H1 (cell line): ENCODE data around the gene LTO1. TPM values are rescaled to one million over a fixed set of nuclear protein-coding genes. Genes with fewer than 3 reads are reported as not detected.

Experiments
- CTCF ChIA-PET: fragments of 300-600 bp; sonication (Branson Sonifier 250); formaldehyde crosslinking; loops from one replicate; lab custom pipeline; 2021; ENCODE audit not compliant: partially characterized antibody; lab: Charles Lee
- POLR2A ChIA-PET: fragments of 300-600 bp; sonication (Branson Sonifier 250); formaldehyde crosslinking; loops from one replicate; lab custom pipeline; 2021; ENCODE audit warnings: inconsistent platforms; ENCODE audit not compliant: partially characterized antibody; lab: Charles Lee
- DNase-seq, 2 experiments: peaks; one replicate each; pipeline versions ENCODE4 v3.0.0 to v3.0.0-alpha.2; 2010 to 2022; ENCODE audit warnings: low spot score in 2 of 2, low read depth in 1 of 2, mixed read lengths in 1 of 2
- FAIRE-seq: peaks from 2 replicates; lab custom pipeline; 2011; peaks lifted over from hg19 to GRCh38; lab: Jason Lieb, UNC
- H2AFZ ChIP-seq: 2 replicates; pipeline ENCODE4 v1.8.1; 2012; ENCODE audit warnings: low read length, inconsistent platforms
- H2AK5ac ChIP-seq: 2 replicates; pipeline ENCODE4 v1.6.1; 2013; ENCODE audit warnings: low read depth, low read length
- H2BK120ac ChIP-seq: replicated peaks from 2 replicates; pipeline ENCODE3; 2013; ENCODE audit warnings: low read depth, low read length, inconsistent platforms
- H2BK12ac ChIP-seq: 2 replicates; pipeline ENCODE4 v1.6.1; 2013; ENCODE audit warnings: low read depth, low read length
- H2BK15ac ChIP-seq: 2 replicates; pipeline ENCODE4 v1.6.1; 2013; ENCODE audit warnings: low read length
- H2BK20ac ChIP-seq: 2 replicates; pipeline ENCODE4 v1.6.1; 2013; ENCODE audit warnings: low read length
- H2BK5ac ChIP-seq: 2 replicates; pipeline ENCODE4 v1.6.1; 2013; ENCODE audit warnings: low read depth, low read length
- H3K14ac ChIP-seq: 2 replicates; pipeline ENCODE4 v1.6.1; 2013; ENCODE audit warnings: inconsistent platforms; ENCODE audit not compliant: insufficient read length
- H3K18ac ChIP-seq: 2 replicates; pipeline ENCODE4 v1.6.1; 2013; ENCODE audit warnings: low read length; ENCODE audit errors: extremely low read depth
- H3K23ac ChIP-seq: 2 replicates; pipeline ENCODE4 v1.6.1; 2013; ENCODE audit warnings: inconsistent platforms; ENCODE audit not compliant: insufficient read length
- H3K23me2 ChIP-seq: 2 replicates; pipeline ENCODE4 v1.6.1; 2013; ENCODE audit warnings: low read depth, low read length
- H3K27ac ChIP-seq: 2 replicates; pipeline ENCODE4 v1.6.1; 2011; ENCODE audit warnings: low read depth, low read length, inconsistent platforms
- H3K27me3 ChIP-seq, 4 experiments: replicated peaks in 1 of 4; 1 replicate in 1 of 4; 2 replicates in 3 of 4; pipeline versions ENCODE4 v1.6.1 to v1.8.1; 2011 to 2013; ENCODE audit warnings: low read length in 3 of 4, mild to moderate bottlenecking in 3 of 4, inconsistent platforms in 2 of 4, mixed read lengths in 2 of 4, moderate library complexity in 1 of 4; ENCODE audit not compliant: control insufficient read depth in 3 of 4, insufficient read depth in 3 of 4; ENCODE audit errors: extremely low read depth in 1 of 4
- H3K36me3 ChIP-seq, 4 experiments: 2 replicates each; pipeline versions ENCODE4 v1.6.1 to v1.8.1; 2011 to 2013; ENCODE audit warnings: mild to moderate bottlenecking in 4 of 4, low read length in 3 of 4, moderate library complexity in 2 of 4, control low read depth in 1 of 4, inconsistent platforms in 1 of 4; ENCODE audit not compliant: insufficient read depth in 4 of 4, control insufficient read depth in 2 of 4
- H3K4ac ChIP-seq: replicated peaks from 2 replicates; pipeline ENCODE3; 2013; ENCODE audit warnings: low read length, low read depth, mixed read lengths, inconsistent platforms; ENCODE audit not compliant: insufficient read length
- H3K4me1 ChIP-seq, 4 experiments: replicated peaks in 1 of 4; 1 replicate in 1 of 4; 2 replicates in 3 of 4; pipeline versions ENCODE4 v1.6.1 to v1.8.1; 2011 to 2013; ENCODE audit warnings: low read length in 3 of 4, inconsistent platforms in 2 of 4, mixed read lengths in 1 of 4; ENCODE audit not compliant: insufficient read depth in 4 of 4, control insufficient read depth in 3 of 4
- H3K4me2 ChIP-seq, 2 experiments: 2 replicates each; pipeline versions ENCODE4 v1.6.1 to v1.8.1; 2011 to 2013; ENCODE audit warnings: low read depth in 2 of 2, low read length in 2 of 2, control low read depth in 1 of 2, inconsistent platforms in 1 of 2, mild to moderate bottlenecking in 1 of 2; ENCODE audit not compliant: insufficient read depth in 1 of 2
- H3K4me3 ChIP-seq, 4 experiments: fragments of 200-600, 300-600 bp in 1 of 4; sonication (generic), shearing (Covaris generic), sonication (Bioruptor Twin) in 1 of 4; 2 replicates each; pipeline versions ENCODE4 v1.5.1 to v1.8.1; 2011 to 2016; ENCODE audit warnings: low read length in 4 of 4, low read depth in 3 of 4, control low read depth in 2 of 4, inconsistent platforms in 2 of 4, mild to moderate bottlenecking in 2 of 4, mixed read lengths in 1 of 4, moderate library complexity in 1 of 4; ENCODE audit not compliant: insufficient read depth in 2 of 4; ENCODE audit errors: extremely low read depth in 1 of 4
- H3K56ac ChIP-seq: replicated peaks from 2 replicates; pipeline ENCODE3; 2013; ENCODE audit warnings: low read depth, mild to moderate bottlenecking, mixed read lengths, low read length, inconsistent platforms; ENCODE audit not compliant: insufficient read length
- H3K79me1 ChIP-seq: 2 replicates; pipeline ENCODE4 v1.6.1; 2013; ENCODE audit warnings: low read depth, low read length, control low read depth
- H3K79me2 ChIP-seq, 2 experiments: 2 replicates each; pipeline versions ENCODE4 v1.6.1 to v1.8.1; 2012 to 2013; ENCODE audit warnings: low read length in 2 of 2, mild to moderate bottlenecking in 2 of 2, inconsistent platforms in 1 of 2; ENCODE audit not compliant: insufficient read depth in 2 of 2, control insufficient read depth in 1 of 2
- H3K9ac ChIP-seq, 4 experiments: replicated peaks in 1 of 4; 1 replicate in 1 of 4; 2 replicates in 3 of 4; pipeline versions ENCODE4 v1.6.1 to v1.8.1; 2011 to 2013; ENCODE audit warnings: low read depth in 3 of 4, low read length in 3 of 4, control low read depth in 2 of 4, mild to moderate bottlenecking in 2 of 4, moderate library complexity in 2 of 4, inconsistent platforms in 1 of 4; ENCODE audit errors: extremely low read depth in 1 of 4
- H3K9me3 ChIP-seq, 2 experiments: 2 replicates each; pipeline versions ENCODE4 v1.6.1 to v1.8.1; 2012 to 2013; ENCODE audit warnings: mild to moderate bottlenecking in 2 of 2, moderate library complexity in 2 of 2, control low read depth in 1 of 2, inconsistent platforms in 1 of 2, low read depth in 1 of 2, low read length in 1 of 2, mixed read lengths in 1 of 2; ENCODE audit not compliant: insufficient read depth in 2 of 2
- H4K20me1 ChIP-seq, 2 experiments: replicated peaks in 1 of 2; 2 replicates each; pipeline versions ENCODE3 to v1.8.1; 2011 to 2013; ENCODE audit warnings: inconsistent platforms in 2 of 2, low read length in 2 of 2, mild to moderate bottlenecking in 1 of 2; ENCODE audit not compliant: insufficient read depth in 2 of 2, control insufficient read depth in 1 of 2
- H4K5ac ChIP-seq: 2 replicates; pipeline ENCODE4 v1.6.1; 2013; ENCODE audit warnings: low read length, low read depth, mixed read lengths, inconsistent platforms; ENCODE audit not compliant: insufficient read length
- H4K8ac ChIP-seq: 2 replicates; pipeline ENCODE4 v1.8.0; 2013; ENCODE audit warnings: mild to moderate bottlenecking, moderate library complexity, low read length, inconsistent platforms; ENCODE audit not compliant: insufficient read depth; ENCODE audit errors: extremely low read depth
- H4K91ac ChIP-seq: replicated peaks from 2 replicates; pipeline ENCODE3; 2013; ENCODE audit warnings: low read length, mixed read lengths, inconsistent platforms; ENCODE audit not compliant: insufficient read length
- BCL11A ChIP-seq, 2 experiments: IDR thresholded peaks; one replicate each; pipeline ENCODE4 v1.6.1; 2011; ENCODE audit warnings: low read depth in 2 of 2, low read length in 2 of 2, mild to moderate bottlenecking in 2 of 2
- CBX8 ChIP-seq: fragments of 300-800, 300-1000 bp; sonication (generic); IDR thresholded peaks from 2 replicates; pipeline ENCODE4 v1.7.1; 2016; ENCODE audit warnings: low read depth, low read length, borderline replicate concordance
- CREB1 ChIP-seq: IDR thresholded peaks from 2 replicates; pipeline ENCODE4 v1.6.1; 2012; ENCODE audit warnings: inconsistent platforms
- EP300 ChIP-seq, 2 experiments: IDR thresholded peaks; 1 replicate in 1 of 2; 2 replicates in 1 of 2; pipeline ENCODE4 v1.6.1; 2011 to 2012; ENCODE audit warnings: low read depth in 2 of 2, low read length in 2 of 2, mild to moderate bottlenecking in 2 of 2, borderline replicate concordance in 1 of 2, inconsistent platforms in 1 of 2, moderate library complexity in 1 of 2
- FOSL1 ChIP-seq: IDR thresholded peaks from 2 replicates; pipeline ENCODE4 v1.6.1; 2011; ENCODE audit warnings: mild to moderate bottlenecking, low read depth, low read length, moderate library complexity; ENCODE audit not compliant: insufficient read depth
- HDAC2 ChIP-seq, 2 experiments: fragments of 300-600 bp in 1 of 2; sonication (generic) in 1 of 2; IDR thresholded peaks; 2 replicates each; pipeline ENCODE4 v1.6.1; 2011 to 2012; ENCODE audit warnings: low read depth in 2 of 2, low read length in 2 of 2, mild to moderate bottlenecking in 2 of 2, moderate library complexity in 2 of 2, borderline replicate concordance in 1 of 2, inconsistent platforms in 1 of 2
- JUND ChIP-seq: IDR thresholded peaks from 2 replicates; pipeline ENCODE4 v1.6.1; 2011; ENCODE audit warnings: mild to moderate bottlenecking, improper control_type of control experiment, low read length
- KDM1A ChIP-seq: fragments of 200-600, 300-600 bp; sonication (generic); IDR thresholded peaks from 2 replicates; pipeline ENCODE4 v1.7.1; 2016; ENCODE audit warnings: mild to moderate bottlenecking, low read length, borderline replicate concordance
- KDM5A ChIP-seq: fragments of 200-600 bp; IDR thresholded peaks from 2 replicates; pipeline ENCODE4 v1.7.1; 2012; ENCODE audit warnings: mild to moderate bottlenecking, low read length, inconsistent platforms, mixed read lengths
- MAFK ChIP-seq: IDR thresholded peaks from 2 replicates; pipeline ENCODE4 v1.6.1; 2012; ENCODE audit warnings: low read depth, mild to moderate bottlenecking, improper control_type of control experiment, low read length
- SP1 ChIP-seq: IDR thresholded peaks from 2 replicates; pipeline ENCODE4 v1.6.1; 2011; ENCODE audit warnings: low read depth, low read length
- TAF1 ChIP-seq: IDR thresholded peaks from 2 replicates; pipeline ENCODE4 v1.6.1; 2011; ENCODE audit warnings: mild to moderate bottlenecking, low read depth, low read length
- USF2 ChIP-seq: IDR thresholded peaks from 2 replicates; pipeline ENCODE4 v1.6.1; 2011; ENCODE audit warnings: low read length, improper control_type of control experiment
- WGBS, 2 experiments: shearing (Covaris generic) in 1 of 2; methylation state at CpG; one replicate each; pipeline versions ENCODE4 v1.1.6 to v1.1.7; 2013 to 2015; ENCODE audit warnings: low lambda C conversion rate in 2 of 2, mixed read lengths in 2 of 2, inconsistent platforms in 1 of 2, low coverage in 1 of 2, missing lambda C conversion rate in 1 of 2; ENCODE audit not compliant: insufficient replicate concordance in 2 of 2, insufficient coverage in 1 of 2, insufficient read length in 1 of 2; ENCODE audit errors: extremely low coverage in 1 of 2, missing lambda C conversion rate in 1 of 2; 5-methylcytosine and 5-hydroxymethylcytosine counted together
- polyA plus RNA-seq, 7 experiments: library from polyadenylated mRNA; depleted of rRNA in 3 of 7; stranded (reverse) in 5 of 7; unstranded in 2 of 7; fragments of >200 nt in 5 of 7; fragments of 200-250 nt in 2 of 7; gene quantifications; 1 replicate in 5 of 7; 2 replicates in 1 of 7; 4 replicates in 1 of 7; pipeline versions ENCODE4 v1.2.1 to v1.2.3, GENCODE V29; 2011 to 2013; ENCODE audit warnings: missing spikeins in 2 of 7, mixed read lengths in 2 of 7
- total RNA-seq: library from RNA; stranded (reverse); fragmentation: NEBNext Ultra II Directional; extraction: Animal tissue kit (Norgen Biotek cat#: 25700); gene quantifications from 2 replicates; pipeline ENCODE4 v1.2.1, GENCODE V29; 2021

LTO1 gene
- total and polyA plus RNA-seq, 2 of the 8 experiments (the other 6 are each of a cell fraction or from before 2014, with no cell fraction given): 15.4 to 21.3 TPM

GRCh38 chr11:69634590-69634989 is 40.6 kb downstream of the LTO1 start:
- H3K27ac ChIP-seq: no peak overlapping the region
- H3K79me2 ChIP-seq: no peaks in the 10 kb centered on the region
- no peak overlapping the region for H4K5ac ChIP-seq
- no peaks in the 10 kb centered on the region for H3K79me1 ChIP-seq
- H3K4me1 ChIP-seq: peaks cover 4 to 17% (median 10%) of the 10 kb centered on the region in 4 experiments
- H3K56ac ChIP-seq: no peak overlapping the region
- no peaks in the 10 kb centered on the region for H4K20me1 ChIP-seq
- no peak overlapping the region for H3K4ac ChIP-seq
- peaks cover 0 to 28% (median 20%) of the 10 kb centered on the region in 4 experiments; a peak in 5 of 7 replicates for H3K27me3 ChIP-seq
- no peak overlapping the region for H2AK5ac ChIP-seq
- no peak overlapping the region for H3K4me3 ChIP-seq
- no peak overlapping the region for H2BK15ac ChIP-seq
- H3K4me2 ChIP-seq: no peak overlapping the region
- no peak overlapping the region for H4K8ac ChIP-seq
- POLR2A ChIA-PET: interaction anchor here (1.3 to 13.2 kb wide), 2 partner anchors 9 to 23 kb away, joined by 7 to 197 read pairs; no protein-coding TSS in a partner anchor
- peak overlapping the region; percentile 17 for H4K91ac ChIP-seq
- H3K23me2 ChIP-seq: peaks cover 17% of the 10 kb centered on the region
- H3K9ac ChIP-seq: no peak overlapping the region
- H2BK20ac ChIP-seq: no peak overlapping the region
- H3K36me3 ChIP-seq: no peaks in the 10 kb centered on the region
- CTCF ChIA-PET: interaction anchor here (0.8 to 2.3 kb wide), 8 partner anchors 10 to 503 kb away, joined by 3 to 7 read pairs (median 3); no protein-coding TSS in a partner anchor
- no peak overlapping the region for H3K23ac ChIP-seq
- no peak overlapping the region for H2BK120ac ChIP-seq
- no peak overlapping the region for H3K14ac ChIP-seq
- no peak overlapping the region for H2BK5ac ChIP-seq
- peak overlapping the region; percentile 80; the same call in 1 of the 2 replicates for H2BK12ac ChIP-seq
- DNase-seq: no peak
- H3K18ac ChIP-seq: no peak overlapping the region
- WGBS, 2 experiments: 77% methylated on average over 6 of the region's 7 CpGs; no CpG with 5 or more reads in 1 of the 2 experiments
- no peak overlapping the region for H2AFZ ChIP-seq
- peaks cover 2 to 6% of the 10 kb centered on the region in 2 experiments for H3K9me3 ChIP-seq
- no peak for FAIRE-seq
- TF ChIP-seq BCL11A (IDR thresholded peaks at IDR 0.05; ENCODE audit: low read depth in 2 of 2, low read length in 2 of 2) (no peak), CBX8 (no peak), FOSL1 (no peak), KDM5A (no peak), JUND (no peak), EP300 (IDR thresholded peaks at IDR 0.05; ENCODE audit: borderline replicate concordance in 1 of 2, low read depth in 2 of 2, low read length in 2 of 2) (no peak), CREB1 (no peak), MAFK (no peak), SP1 (no peak), KDM1A (no peak), HDAC2 (IDR thresholded peaks at IDR 0.05; ENCODE audit: borderline replicate concordance in 1 of 2, low read depth in 2 of 2, low read length in 2 of 2) (no peak), USF2 (no peak), TAF1 (no peak)
